ENCODE measurements around the gene DOLPP1. TPM values are rescaled to one million over a fixed set of nuclear protein-coding genes. Genes with fewer than 3 reads are reported as not detected.
"Not testable (repeated sequence)": the region's sequence is repeated elsewhere in the genome, so short reads cannot be mapped to it uniquely, and the experiment has no call there.

DOLPP1 gene
- total and polyA plus RNA-seq, 2 experiments from 2014 or later = 11.6 to 12.8 TPM

GRCh38 chr9:129124506-129125069 is 43.7 kb downstream of the DOLPP1 start:
- WGBS, 2 experiments (ENCODE audit: low coverage in 1 of 2, low lambda C conversion rate in 2 of 2, missing lambda C conversion rate in 2 of 2) = 94 to 97% methylated on average over 3 of the region's 3 CpGs
- in situ Hi-C loops (cut with MboI) = no loop called here

GRCh38 chr9:129125478-129125877 is 44.6 kb downstream of the DOLPP1 start:
- H3K9me2 ChIP-seq (ENCODE audit: insufficient read depth) = no peaks in the 10 kb centered on the region
- H3K9ac ChIP-seq = no peak overlapping the region
- no peaks in the 10 kb centered on the region for H3K9me3 ChIP-seq (ENCODE audit: low read depth)
- 53% methylated on average over 8 of the region's 8 CpGs for WGBS, 2 experiments (ENCODE audit: low coverage in 1 of 2, low lambda C conversion rate in 2 of 2, missing lambda C conversion rate in 2 of 2)
- H3K36me3 ChIP-seq (ENCODE audit: low read depth) = peaks cover 2% of the 10 kb centered on the region; the same call in 1 of the 2 replicates
- H3F3A ChIP-seq (ENCODE audit: insufficient read depth) = peaks cover 7% of the 10 kb centered on the region; the same call in 1 of the 2 replicates
- H3K4me2 ChIP-seq (ENCODE audit: unreplicated experiment) = no peak overlapping the region
- peak; percentile 97 for DNase-seq
- TF ChIP-seq EZH2 (IDR thresholded peaks at IDR 0.05; ENCODE audit: insufficient read depth, poor library complexity, severe bottlenecking) = no peak
- H3K27me3 ChIP-seq (replicated peaks; ENCODE audit: insufficient read depth) = no peaks in the 10 kb centered on the region
- H3K27ac ChIP-seq = peak overlapping the region; percentile 78
- H3K4me1 ChIP-seq (ENCODE audit: insufficient read depth) = peaks cover 13% of the 10 kb centered on the region
- H3K79me2 ChIP-seq (ENCODE audit: insufficient read depth) = peaks cover 8% of the 10 kb centered on the region; the same call in 1 of the 2 replicates
- H2AFZ ChIP-seq = no peak overlapping the region
- in situ Hi-C loops (cut with MboI) = no loop called here
- H4K20me1 ChIP-seq (ENCODE audit: insufficient read depth) = no peaks in the 10 kb centered on the region
- H3K4me3 ChIP-seq = no peak overlapping the region

More at GRCh38 chr9:129124506-129125069, 43.7 kb downstream of the DOLPP1 start:
- Histone ChIP-seq H3K4me2 (ENCODE audit: unreplicated experiment) (no peak overlapping the region), H3K9me3 (ENCODE audit: low read depth) (no peaks in the 10 kb centered on the region), H4K20me1 (ENCODE audit: insufficient read depth) (no peaks in the 10 kb centered on the region), H3K9me2 (ENCODE audit: insufficient read depth) (no peaks in the 10 kb centered on the region), H3K4me1 (ENCODE audit: insufficient read depth) (peaks cover 13% of the 10 kb centered on the region), H3K27me3 (replicated peaks; ENCODE audit: insufficient read depth) (no peaks in the 10 kb centered on the region), H3K36me3 (ENCODE audit: low read depth) (peaks cover 2% of the 10 kb centered on the region; the same call in 1 of the 2 replicates), H3F3A (ENCODE audit: insufficient read depth) (peaks cover 7% of the 10 kb centered on the region; the same call in 1 of the 2 replicates), H3K9ac (no peak overlapping the region), H3K4me3 (no peak overlapping the region), H2AFZ (no peak overlapping the region), H3K79me2 (ENCODE audit: insufficient read depth) (peaks cover 11% of the 10 kb centered on the region; the same call in 1 of the 2 replicates), H3K27ac (no peak overlapping the region)
- TF ChIP-seq EZH2 (IDR thresholded peaks at IDR 0.05; ENCODE audit: insufficient read depth, poor library complexity, severe bottlenecking) (no peak), EZH2phosphoT487 (IDR thresholded peaks at IDR 0.05; ENCODE audit: insufficient read depth, low read depth) (no peak)
- DNase-seq = no peak

- peaks cover 4% of the 10 kb centered on the region; the same call in 1 of the 2 replicates for H3F3A ChIP-seq (ENCODE audit: insufficient read depth)
- no peak for TF ChIP-seq EZH2phosphoT487 (IDR thresholded peaks at IDR 0.05; ENCODE audit: insufficient read depth, low read depth)
- TF ChIP-seq EZH2 (IDR thresholded peaks at IDR 0.05; ENCODE audit: insufficient read depth, poor library complexity, severe bottlenecking) = no peak
- in situ Hi-C loops (cut with MboI) = no loop called here
- WGBS, 2 experiments (ENCODE audit: low coverage in 1 of 2, low lambda C conversion rate in 2 of 2, missing lambda C conversion rate in 2 of 2) = 95 to 96% methylated on average over 10 of the region's 10 CpGs
- H4K20me1 ChIP-seq (ENCODE audit: insufficient read depth) = no peaks in the 10 kb centered on the region
- DNase-seq = no peak
- H3K4me3 ChIP-seq = no peak overlapping the region
- H3K4me1 ChIP-seq (ENCODE audit: insufficient read depth) = peaks cover 8% of the 10 kb centered on the region
- no peaks in the 10 kb centered on the region for H3K27me3 ChIP-seq (replicated peaks; ENCODE audit: insufficient read depth)
- no peak overlapping the region for H2AFZ ChIP-seq
- H3K9ac ChIP-seq = no peak overlapping the region
- H3K9me3 ChIP-seq (ENCODE audit: low read depth) = no peaks in the 10 kb centered on the region
- no peak overlapping the region for H3K27ac ChIP-seq
- peaks cover 2% of the 10 kb centered on the region; the same call in 1 of the 2 replicates for H3K36me3 ChIP-seq (ENCODE audit: low read depth)
- H3K79me2 ChIP-seq (ENCODE audit: insufficient read depth) = peaks cover 8% of the 10 kb centered on the region; the same call in 1 of the 2 replicates
- H3K9me2 ChIP-seq (ENCODE audit: insufficient read depth) = no peaks in the 10 kb centered on the region
- no peak overlapping the region for H3K4me2 ChIP-seq (ENCODE audit: unreplicated experiment)
These were observed 46.1 kb downstream of the DOLPP1 start for GRCh38 chr9:129126749-129127618.

GRCh38 chr9:129128689-129129088 is 47.8 kb downstream of the DOLPP1 start:
- Histone ChIP-seq H4K20me1 (ENCODE audit: insufficient read depth) (no peaks in the 10 kb centered on the region), H3K27ac (no peak overlapping the region), H2AFZ (no peak overlapping the region), H3K4me1 (ENCODE audit: insufficient read depth) (peaks cover 8% of the 10 kb centered on the region), H3K9me2 (ENCODE audit: insufficient read depth) (no peaks in the 10 kb centered on the region), H3K27me3 (replicated peaks; ENCODE audit: insufficient read depth) (no peaks in the 10 kb centered on the region), H3K4me3 (no peak overlapping the region), H3F3A (ENCODE audit: insufficient read depth) (peaks cover 4% of the 10 kb centered on the region; the same call in 1 of the 2 replicates), H3K4me2 (ENCODE audit: unreplicated experiment) (no peak overlapping the region), H3K79me2 (ENCODE audit: insufficient read depth) (no peaks in the 10 kb centered on the region; the same call in 1 of the 2 replicates), H3K36me3 (ENCODE audit: low read depth) (peaks cover 2% of the 10 kb centered on the region; the same call in 1 of the 2 replicates), H3K9ac (no peak overlapping the region), H3K9me3 (ENCODE audit: low read depth) (no peaks in the 10 kb centered on the region)
- whole genome bisulfite sequencing, 2 experiments (ENCODE audit: low coverage in 1 of 2, low lambda C conversion rate in 2 of 2, missing lambda C conversion rate in 2 of 2) = 88% methylated on average over 5 of the region's 5 CpGs
- DNase-seq = no peak
- TF ChIP-seq EZH2phosphoT487 (IDR thresholded peaks at IDR 0.05; ENCODE audit: insufficient read depth, low read depth) = no peak
- no peak for TF ChIP-seq EZH2 (IDR thresholded peaks at IDR 0.05; ENCODE audit: insufficient read depth, poor library complexity, severe bottlenecking)
- in situ Hi-C loops (cut with MboI) = no loop called here

GRCh38 chr9:129130271-129130670 is 49.4 kb downstream of the DOLPP1 start:
- H3K27me3 ChIP-seq (replicated peaks; ENCODE audit: insufficient read depth); H2AFZ ChIP-seq; H4K20me1 ChIP-seq (ENCODE audit: insufficient read depth); H3K9me3 ChIP-seq (ENCODE audit: low read depth); DNase-seq; H3K36me3 ChIP-seq (ENCODE audit: low read depth); H3K4me1 ChIP-seq (ENCODE audit: insufficient read depth); H3K4me3 ChIP-seq; H3K4me2 ChIP-seq (ENCODE audit: unreplicated experiment); H3K9ac ChIP-seq; H3K9me2 ChIP-seq (ENCODE audit: insufficient read depth); H3K27ac ChIP-seq; H3K79me2 ChIP-seq (ENCODE audit: insufficient read depth); H3F3A ChIP-seq (ENCODE audit: insufficient read depth): not testable (repeated sequence)
- WGBS, 2 experiments (ENCODE audit: low coverage in 1 of 2, low lambda C conversion rate in 2 of 2, missing lambda C conversion rate in 2 of 2) = 94 to 95% methylated on average over 7 of the region's 7 CpGs
- in situ Hi-C loops (cut with MboI) = loop anchor here (5.0 to 10.0 kb wide), 2 partner anchors 487 to 655 kb away; no protein-coding TSS in a partner anchor

Data from GM23248 (cell line).